ENCODE data around the gene PDGFA. TPM values are rescaled to one million over a fixed set of nuclear protein-coding genes. Genes with fewer than 3 reads are reported as not detected.

Gene PDGFA
- total and polyA plus RNA-seq, 7 donors, result 9.1 to 30.4 (median 15.9) TPM

- intact Hi-C loops (cut with DNase I), result loop anchor here in 1 of 2 donors (5.0 kb wide), 1 partner anchor 61 kb away; no protein-coding TSS in a partner anchor
- Histone ChIP-seq H3K36me3 (ENCODE audit: insufficient read depth in 1 of 2, low read depth in 1 of 2) (no peaks in the 10 kb centered on the region), H3K27ac (no peak overlapping the region), H3K4me1 (no peaks in the 10 kb centered on the region), H3K27me3 (ENCODE audit: insufficient read depth in 3 of 3, low read length in 2 of 3) (peaks cover 0 to 9% (median 0%) of the 10 kb centered on the region in 3 donors), H3K4me3 (no peak overlapping the region), H3K9me3 (no peaks in the 10 kb centered on the region)
- ATAC-seq (no peak), DNase-seq (no peak)
- WGBS, 3 donors, result 81 to 87% (median 82%) methylated on average over 10 to 12 of the region's 12 CpGs
- no peak for TF ChIP-seq CTCF (IDR thresholded peaks at IDR 0.05)
These were observed 21.4 kb upstream of the PDGFA start for GRCh38 chr7:540997-541396.

GRCh38 chr7:540579-540978 lies 20.9 kb upstream of the PDGFA start:
- no peak for ATAC-seq
- DNase-seq, result no peak
- H3K4me1 ChIP-seq, result no peaks in the 10 kb centered on the region
- no peak for TF ChIP-seq CTCF (IDR thresholded peaks at IDR 0.05)
- WGBS, 3 donors, result 94 to 98% (median 98%) methylated on average over 14 of the region's 14 CpGs
- intact Hi-C loops (cut with DNase I), result loop anchor here in 1 of 2 donors (5.0 kb wide), 1 partner anchor 62 kb away; no protein-coding TSS in a partner anchor
- H3K9me3 ChIP-seq, result no peaks in the 10 kb centered on the region
- peaks cover 0 to 9% (median 0%) of the 10 kb centered on the region in 3 donors for H3K27me3 ChIP-seq (ENCODE audit: insufficient read depth in 3 of 3, low read length in 2 of 3)
- no peaks in the 10 kb centered on the region for H3K36me3 ChIP-seq (ENCODE audit: insufficient read depth in 1 of 2, low read depth in 1 of 2)
- no peak overlapping the region for H3K4me3 ChIP-seq
- H3K27ac ChIP-seq, result no peak overlapping the region

DNA sequence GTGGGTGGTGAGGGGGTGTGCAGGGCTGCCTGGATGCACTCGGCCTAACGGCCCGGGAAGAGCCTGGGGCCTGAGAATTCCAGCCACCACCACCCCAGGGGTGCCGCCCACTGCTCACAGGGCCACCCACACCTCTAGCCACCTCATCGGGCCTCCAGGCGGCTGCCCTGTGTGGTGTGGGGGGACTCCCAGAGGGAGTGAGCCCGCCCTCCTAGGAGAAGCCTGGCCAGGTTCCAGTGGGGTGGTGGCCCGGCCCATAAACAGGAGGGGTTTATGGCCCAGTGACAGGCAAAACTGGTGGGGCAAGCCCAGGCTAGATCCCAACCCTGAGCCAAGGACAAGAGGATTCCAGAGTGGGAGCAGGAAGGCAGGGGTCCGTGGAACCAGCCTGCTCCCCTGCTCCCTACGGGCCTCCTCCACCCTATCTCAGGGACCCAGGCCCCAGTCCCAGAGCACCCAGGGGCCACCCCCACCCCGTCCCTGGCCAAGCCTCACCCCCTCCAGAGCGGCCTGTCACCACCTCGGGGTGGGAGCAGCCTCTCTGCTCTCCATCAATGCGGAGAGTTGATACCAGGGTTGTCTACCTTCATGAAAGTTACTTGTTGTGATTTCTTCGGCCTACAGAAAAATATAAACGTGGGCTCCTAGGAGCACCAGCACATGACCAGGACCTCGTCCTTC lies 20.2 kb upstream of the PDGFA start:
- no peak for TF ChIP-seq CTCF (IDR thresholded peaks at IDR 0.05)
- no peaks in the 10 kb centered on the region for H3K4me1 ChIP-seq
- WGBS, 3 donors, result 78 to 86% (median 82%) methylated on average over 14 to 17 of the region's 17 CpGs
- no peaks in the 10 kb centered on the region for H3K36me3 ChIP-seq (ENCODE audit: insufficient read depth in 1 of 2, low read depth in 1 of 2)
- H3K4me3 ChIP-seq, result no peak overlapping the region
- intact Hi-C loops (cut with DNase I), result loop anchor here in 1 of 2 donors (5.0 kb wide), 1 partner anchor 62 kb away; no protein-coding TSS in a partner anchor
- DNase-seq (no peak), ATAC-seq (no peak)
- H3K27me3 ChIP-seq (ENCODE audit: insufficient read depth in 3 of 3, low read length in 2 of 3), result peaks cover 0 to 5% (median 0%) of the 10 kb centered on the region in 3 donors
- no peak overlapping the region for H3K27ac ChIP-seq
- H3K9me3 ChIP-seq, result no peaks in the 10 kb centered on the region

GRCh38 chr7:538764-539685 lies 19.4 kb upstream of the PDGFA start:
- Histone ChIP-seq H3K4me1 (no peaks in the 10 kb centered on the region), H3K27me3 (ENCODE audit: insufficient read depth in 3 of 3, low read length in 2 of 3) (peaks cover 0 to 5% (median 0%) of the 10 kb centered on the region in 3 donors), H3K27ac (no peak overlapping the region), H3K36me3 (ENCODE audit: insufficient read depth in 1 of 2, low read depth in 1 of 2) (no peaks in the 10 kb centered on the region), H3K9me3 (no peaks in the 10 kb centered on the region), H3K4me3 (no peak overlapping the region)
- WGBS, 3 donors, result 81 to 88% (median 85%) methylated on average over 36 to 37 of the region's 37 CpGs
- TF ChIP-seq CTCF (IDR thresholded peaks at IDR 0.05), result no peak
- intact Hi-C loops (cut with DNase I), result no loop called here
- ATAC-seq, result no peak
- DNase-seq, result no peak
